ENCODE results near the gene MRM3. TPM values are rescaled to one million over a fixed set of nuclear protein-coding genes. Genes with fewer than 3 reads are reported as not detected.
"Not testable (repeated sequence)": the region's sequence is repeated elsewhere in the genome, so short reads cannot be mapped to it uniquely, and the experiment has no call there.

MRM3 gene
- total and polyA plus RNA-seq, 10 donors: 13.5 to 23.1 (median 17.1) TPM

- Histone ChIP-seq H3K9me3 (peaks cover 0 to 10% (median 0%) of the 10 kb centered on the region in 8 donors), H3K36me3 (peaks cover 0 to 7% (median 0%) of the 10 kb centered on the region in 6 donors), H3K27me3 (replicated peaks in 1 of 7) (no peaks in the 10 kb centered on the region), H3K4me1 (no peaks in the 10 kb centered on the region), H3K27ac (no peak overlapping the region), H3K4me3 (no peak overlapping the region)
- DNase-seq: no peak
- intact Hi-C loops (cut with DNase I; ENCODE audit: low total_unique reads): no loop called here
- WGBS, 5 donors: 73 to 88% (median 81%) methylated on average over 5 of the region's 5 CpGs
- TF ChIP-seq CTCF (IDR thresholded peaks at IDR 0.05 in 8 of 11, conservative IDR thresholded peaks at IDR 0.05 in 3 of 11): no peak
- no peak for TF ChIP-seq POLR2AphosphoS5 (IDR thresholded peaks at IDR 0.05)
- TF ChIP-seq POLR2A (IDR thresholded peaks at IDR 0.05): no peak
Measured at GRCh38 chr17:828761-829160, 46.6 kb downstream of the MRM3 start.

- H3K9me3 ChIP-seq: peaks cover 0 to 10% (median 0%) of the 10 kb centered on the region in 8 donors
- intact Hi-C loops (cut with DNase I; ENCODE audit: low total_unique reads); H3K36me3 ChIP-seq; DNase-seq; H3K27me3 ChIP-seq (replicated peaks in 1 of 7); H3K4me3 ChIP-seq; H3K27ac ChIP-seq; H3K4me1 ChIP-seq: not testable (repeated sequence)
- WGBS, 5 donors: 68 to 90% (median 86%) methylated on average over 3 of the region's 3 CpGs
Measured at GRCh38 chr17:829614-830013, 47.5 kb downstream of the MRM3 start.

GRCh38 chr17:830381-830780 lies 48.2 kb downstream of the MRM3 start:
- no peak for TF ChIP-seq CTCF (IDR thresholded peaks at IDR 0.05 in 8 of 11, conservative IDR thresholded peaks at IDR 0.05 in 3 of 11)
- no peak for TF ChIP-seq POLR2A (IDR thresholded peaks at IDR 0.05)
- TF ChIP-seq POLR2AphosphoS5 (IDR thresholded peaks at IDR 0.05): no peak
- Histone ChIP-seq H3K27me3 (replicated peaks in 1 of 7) (no peaks in the 10 kb centered on the region), H3K27ac (no peak overlapping the region), H3K9me3 (peaks cover 0 to 10% (median 0%) of the 10 kb centered on the region in 8 donors), H3K4me1 (no peaks in the 10 kb centered on the region), H3K4me3 (no peak overlapping the region), H3K36me3 (peaks cover 0 to 5% (median 0%) of the 10 kb centered on the region in 6 donors)
- WGBS, 5 donors: 80 to 90% (median 83%) methylated on average over 19 of the region's 19 CpGs
- intact Hi-C loops (cut with DNase I; ENCODE audit: low total_unique reads): no loop called here
- DNase-seq: no peak

- no peaks in the 10 kb centered on the region for H3K4me1 ChIP-seq
- no peak for DNase-seq
- WGBS, 5 donors: 83 to 93% (median 88%) methylated on average over 7 of the region's 7 CpGs
- H3K27me3 ChIP-seq (replicated peaks in 1 of 7): no peaks in the 10 kb centered on the region
- H3K4me3 ChIP-seq: no peak overlapping the region
- no peak overlapping the region for H3K27ac ChIP-seq
- TF ChIP-seq POLR2AphosphoS5 (IDR thresholded peaks at IDR 0.05): no peak
- no peak for TF ChIP-seq POLR2A (IDR thresholded peaks at IDR 0.05)
- no peak for TF ChIP-seq CTCF (IDR thresholded peaks at IDR 0.05 in 8 of 11, conservative IDR thresholded peaks at IDR 0.05 in 3 of 11)
- intact Hi-C loops (cut with DNase I; ENCODE audit: low total_unique reads): no loop called here
- H3K9me3 ChIP-seq: peaks cover 0 to 10% (median 0%) of the 10 kb centered on the region in 8 donors
- H3K36me3 ChIP-seq: no peaks in the 10 kb centered on the region
Measured at GRCh38 chr17:830950-831349, 48.8 kb downstream of the MRM3 start.

GRCh38 chr17:834136-834535 lies 52.0 kb downstream of the MRM3 start:
- 80 to 89% (median 86%) methylated on average over 6 of the region's 6 CpGs for WGBS, 5 donors
- no peak for DNase-seq
- Histone ChIP-seq H3K4me3 (no peak overlapping the region), H3K9me3 (peaks cover 0 to 10% (median 0%) of the 10 kb centered on the region in 8 donors), H3K4me1 (no peaks in the 10 kb centered on the region), H3K27ac (no peak overlapping the region), H3K36me3 (no peaks in the 10 kb centered on the region), H3K27me3 (replicated peaks in 1 of 7) (no peaks in the 10 kb centered on the region)
- no peak for TF ChIP-seq CTCF (IDR thresholded peaks at IDR 0.05 in 8 of 11, conservative IDR thresholded peaks at IDR 0.05 in 3 of 11)
- TF ChIP-seq POLR2A (IDR thresholded peaks at IDR 0.05): no peak
- TF ChIP-seq POLR2AphosphoS5 (IDR thresholded peaks at IDR 0.05): no peak
- intact Hi-C loops (cut with DNase I; ENCODE audit: low total_unique reads): no loop called here

Measured in spleen (tissue), 11 donors.